Activated naive CD4-positive, alpha-beta T cell (primary cell): ENCODE results near the gene DHRS2.

ENCODE experiments used
- DNase-seq, 4 experiments: peaks; one replicate each; lab custom pipeline; 2025; lab: John Stamatoyannopoulos, UW

The DHRS2 gene

GRCh38 chr14:23612802-23613201 is 23.4 kb upstream of the DHRS2 start:
- DNase-seq, result no peak

GRCh38 chr14:23613242-23614070 is 22.7 kb upstream of the DHRS2 start:
- no peak for DNase-seq

DNA sequence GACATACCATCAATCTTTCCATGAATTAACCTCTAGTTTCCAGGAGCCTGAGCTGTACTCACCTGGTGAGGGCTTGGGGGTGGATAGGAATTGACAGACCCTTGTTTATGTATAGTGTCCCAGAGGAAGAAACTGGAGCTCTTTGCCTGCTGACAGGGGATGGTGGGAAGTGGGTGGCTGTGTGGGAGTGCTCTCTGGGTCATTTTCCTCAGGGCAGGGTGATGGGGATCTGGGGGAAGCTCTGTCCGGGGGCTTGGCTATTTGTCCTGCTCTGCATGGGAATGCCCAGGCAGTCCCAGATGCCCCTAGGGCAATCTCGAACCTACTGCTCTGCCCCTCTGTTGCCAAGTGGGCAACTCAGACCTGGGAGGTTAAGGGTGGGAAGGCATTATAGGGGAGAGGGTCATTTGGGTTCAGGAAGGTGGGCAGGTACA is 21.8 kb upstream of the DHRS2 start:
- no peak for DNase-seq

GRCh38 chr14:23615856-23616255 is 20.3 kb upstream of the DHRS2 start:
- no peak for DNase-seq

- DNase-seq, result no peak
These were observed 18.6 kb upstream of the DHRS2 start for GRCh38 chr14:23617539-23617938.

DNA sequence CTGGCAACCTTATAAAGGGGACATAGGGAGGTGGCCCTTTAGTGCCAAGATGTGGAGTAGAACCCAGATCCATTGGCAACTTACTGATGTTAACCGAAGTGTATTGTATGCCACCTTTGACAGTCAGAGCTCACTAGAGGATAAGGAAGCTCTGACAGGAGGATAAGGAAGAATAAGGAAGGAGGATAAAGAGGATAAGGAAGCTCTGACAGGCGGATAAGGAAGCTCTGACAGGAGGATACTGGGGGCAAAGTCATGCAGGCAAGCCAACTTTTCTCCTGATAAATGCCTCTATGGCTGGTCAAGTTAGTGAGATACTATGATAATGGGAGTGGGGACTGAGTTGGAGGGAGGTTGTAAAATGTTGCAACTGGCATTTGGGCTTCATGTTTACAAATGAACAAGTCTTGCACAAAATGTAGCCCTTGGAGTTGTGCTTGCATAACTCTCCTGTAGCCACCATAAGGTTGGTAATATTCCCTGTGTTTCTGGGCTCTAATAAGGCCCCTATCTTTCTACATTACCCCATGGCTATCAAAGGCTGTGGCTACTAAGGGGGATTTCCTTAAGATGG is 17.7 kb upstream of the DHRS2 start:
- no peak for DNase-seq

DNA sequence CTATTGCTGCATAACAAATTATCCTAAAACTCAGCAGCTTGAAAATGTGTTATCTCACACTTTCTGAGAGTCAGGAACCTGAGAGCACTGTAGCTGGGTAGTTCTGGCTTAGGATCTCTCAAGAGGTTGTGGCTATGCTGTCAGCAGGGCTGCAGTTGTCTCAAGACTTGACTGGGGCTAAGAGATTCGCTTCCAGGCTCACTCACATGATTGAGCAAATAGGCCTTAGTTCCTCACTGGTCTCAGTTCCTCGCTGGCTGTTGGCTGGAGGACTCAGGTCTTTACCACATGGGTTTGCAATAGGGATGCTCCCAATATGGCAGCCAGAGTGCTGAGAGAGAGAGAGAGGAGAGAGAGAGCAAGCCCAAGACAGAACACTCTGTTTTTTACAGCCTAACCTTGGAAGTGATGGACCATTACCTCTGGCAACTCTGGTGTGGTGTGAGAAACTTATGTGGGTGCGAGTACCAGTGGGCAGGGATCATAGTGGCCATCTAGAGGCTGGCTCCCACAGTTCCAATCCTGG is 15.9 kb upstream of the DHRS2 start:
- no peak for DNase-seq

DNA sequence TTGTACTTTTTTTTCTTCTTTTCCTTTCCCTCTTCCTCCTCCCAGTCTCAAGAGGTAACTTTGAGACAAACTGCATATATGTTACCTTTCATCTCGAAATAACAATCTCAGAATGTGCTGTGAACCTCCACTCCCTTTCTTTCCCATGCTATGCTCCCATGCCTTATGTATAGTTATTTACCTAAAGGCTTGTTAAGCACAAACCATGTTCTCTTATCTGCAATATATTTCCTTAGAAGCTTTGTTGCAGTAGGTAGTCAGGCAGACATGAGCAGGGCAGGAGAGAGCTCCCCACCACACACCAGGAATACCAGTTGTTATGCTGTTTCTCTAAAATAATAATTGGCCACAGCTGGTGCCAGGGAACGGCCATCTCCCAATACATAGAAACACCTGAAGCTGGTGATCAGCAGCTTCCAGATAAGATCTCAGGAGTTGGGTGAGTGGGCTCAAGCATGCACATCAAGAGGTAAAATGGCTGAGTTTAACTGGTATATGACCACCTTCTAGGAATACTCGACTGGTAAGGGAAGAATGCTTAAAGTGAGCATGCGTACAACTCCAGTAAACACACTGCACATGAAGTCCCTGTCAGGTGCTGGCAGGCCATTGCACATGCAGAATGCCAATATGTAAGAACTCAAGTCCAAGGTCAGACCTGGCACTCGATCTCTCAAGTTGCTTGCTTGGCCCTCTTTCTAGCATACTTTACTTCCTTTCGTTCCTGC is 14.8 kb upstream of the DHRS2 start:
- no peak for DNase-seq

DNA sequence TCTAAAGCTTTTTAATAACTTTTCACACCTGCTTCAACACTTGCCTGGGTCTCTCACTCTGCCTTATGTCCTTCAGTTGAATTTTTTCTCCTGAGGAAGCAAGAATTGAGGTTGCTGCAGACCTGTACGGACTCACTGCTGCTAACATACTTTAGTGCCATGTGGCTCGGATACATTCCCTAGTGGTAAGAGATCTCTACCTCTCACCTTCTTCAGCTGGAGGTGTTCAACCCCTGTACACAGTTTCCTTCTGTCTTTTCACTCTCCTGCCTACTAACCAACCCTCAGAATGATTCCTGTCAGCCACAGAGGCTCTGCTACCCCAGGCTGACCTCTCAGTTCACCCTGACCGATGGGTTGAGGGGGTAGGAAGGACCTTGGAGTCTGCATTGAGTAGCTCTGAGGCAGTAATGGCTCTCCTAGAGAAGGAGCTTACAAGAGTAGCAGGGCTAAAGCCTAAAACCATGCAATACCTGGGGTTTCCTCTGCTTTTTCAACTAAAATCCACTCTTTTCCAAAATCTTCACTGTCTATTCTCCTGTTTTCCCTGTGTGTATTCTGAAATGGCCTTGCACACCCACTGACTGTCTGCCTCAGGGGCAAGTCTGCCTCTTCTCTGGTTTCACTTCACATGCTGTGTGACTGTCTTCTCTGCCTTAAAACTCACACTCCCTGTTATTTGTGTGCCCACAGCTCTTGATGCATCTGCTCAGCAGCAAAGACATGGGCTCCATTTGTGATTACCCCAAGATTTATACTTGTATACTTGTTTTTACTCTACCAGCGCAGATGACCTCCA is 14.0 kb upstream of the DHRS2 start:
- DNase-seq, result no peak

- no peak for DNase-seq
These were observed 13.2 kb upstream of the DHRS2 start for GRCh38 chr14:23622990-23623389.

- DNase-seq, result no peak
These were observed 12.2 kb upstream of the DHRS2 start for GRCh38 chr14:23623962-23624361.

DNA sequence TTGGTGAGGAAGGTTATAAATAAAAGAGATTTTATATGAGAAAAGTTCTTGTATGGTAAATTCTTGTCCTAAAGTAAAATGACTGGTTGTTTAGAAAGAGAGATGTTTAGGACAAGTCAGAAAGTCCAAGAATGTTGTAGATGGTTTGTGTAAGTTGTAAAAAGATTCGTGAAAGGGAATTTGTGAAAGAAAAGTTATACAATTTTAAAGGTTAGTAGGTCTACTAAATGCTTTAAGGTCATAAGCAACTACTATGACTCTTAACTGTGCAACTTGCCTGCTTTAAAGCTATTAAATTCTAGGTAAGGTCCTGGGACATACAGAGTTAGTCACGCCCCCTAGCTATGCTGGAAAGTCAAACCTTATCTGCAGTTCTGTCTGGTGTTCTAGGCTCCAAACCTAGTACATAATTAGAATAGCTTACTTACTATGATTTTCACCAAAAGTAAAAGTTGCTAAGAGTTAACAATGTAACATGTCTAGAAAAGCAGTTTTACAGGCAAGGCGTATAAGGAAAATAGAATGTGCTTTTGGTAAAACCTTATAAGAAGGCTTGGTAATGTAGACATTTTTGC is 11.2 kb upstream of the DHRS2 start:
- no peak for DNase-seq

- DNase-seq, result no peak
These were observed 9.2 kb upstream of the DHRS2 start for GRCh38 chr14:23626946-23627345.

DNA sequence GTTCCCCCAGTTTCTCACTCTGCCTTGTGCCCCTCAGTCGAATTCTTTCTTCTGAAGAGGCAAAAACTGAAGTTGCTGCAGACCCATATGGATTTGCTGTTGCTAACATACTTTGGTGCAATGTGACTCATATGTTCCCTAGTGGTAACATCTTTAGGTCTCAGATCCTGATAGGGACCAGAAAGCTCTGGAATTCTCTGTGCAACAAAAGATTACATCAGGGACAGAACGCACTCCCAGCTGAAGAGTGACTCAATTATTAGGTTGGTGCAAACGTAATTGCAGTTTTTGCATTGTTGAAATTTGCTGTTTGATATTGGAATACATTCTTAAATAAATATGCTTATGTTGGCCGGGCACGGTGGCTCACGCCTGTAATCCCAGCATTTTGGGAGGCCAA is 8.2 kb upstream of the DHRS2 start:
- no peak for DNase-seq

- DNase-seq, result no peak
These were observed 7.0 kb upstream of the DHRS2 start for GRCh38 chr14:23629204-23629603.

GRCh38 chr14:23629832-23630396 is 6.2 kb upstream of the DHRS2 start:
- DNase-seq, result no peak

- no peak for DNase-seq
These were observed 5.5 kb upstream of the DHRS2 start for GRCh38 chr14:23630687-23631086.

DNA sequence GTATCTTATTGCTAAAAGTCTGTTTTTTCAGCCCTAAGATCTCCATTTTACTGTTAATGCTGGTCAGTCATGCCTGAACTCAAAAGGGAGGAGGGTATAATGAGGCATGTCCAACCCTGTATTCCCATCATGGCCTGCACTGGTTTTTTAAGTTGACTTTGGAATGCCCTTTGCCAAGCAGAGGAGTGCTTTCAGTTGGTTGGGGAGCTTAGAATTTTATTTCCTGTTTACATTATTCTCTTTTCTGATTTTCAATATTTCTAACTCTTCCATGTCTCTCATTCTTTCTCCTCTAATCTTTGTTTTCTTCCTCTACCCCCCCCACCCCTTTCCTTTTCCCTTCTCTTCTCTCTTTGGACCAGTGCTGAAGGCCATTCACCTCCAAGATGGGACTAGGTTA is 4.9 kb upstream of the DHRS2 start:
- no peak for DNase-seq

GRCh38 chr14:23631702-23632460 is 4.3 kb upstream of the DHRS2 start:
- peak; percentile 20 to 63 (median 56) for DNase-seq

DNA sequence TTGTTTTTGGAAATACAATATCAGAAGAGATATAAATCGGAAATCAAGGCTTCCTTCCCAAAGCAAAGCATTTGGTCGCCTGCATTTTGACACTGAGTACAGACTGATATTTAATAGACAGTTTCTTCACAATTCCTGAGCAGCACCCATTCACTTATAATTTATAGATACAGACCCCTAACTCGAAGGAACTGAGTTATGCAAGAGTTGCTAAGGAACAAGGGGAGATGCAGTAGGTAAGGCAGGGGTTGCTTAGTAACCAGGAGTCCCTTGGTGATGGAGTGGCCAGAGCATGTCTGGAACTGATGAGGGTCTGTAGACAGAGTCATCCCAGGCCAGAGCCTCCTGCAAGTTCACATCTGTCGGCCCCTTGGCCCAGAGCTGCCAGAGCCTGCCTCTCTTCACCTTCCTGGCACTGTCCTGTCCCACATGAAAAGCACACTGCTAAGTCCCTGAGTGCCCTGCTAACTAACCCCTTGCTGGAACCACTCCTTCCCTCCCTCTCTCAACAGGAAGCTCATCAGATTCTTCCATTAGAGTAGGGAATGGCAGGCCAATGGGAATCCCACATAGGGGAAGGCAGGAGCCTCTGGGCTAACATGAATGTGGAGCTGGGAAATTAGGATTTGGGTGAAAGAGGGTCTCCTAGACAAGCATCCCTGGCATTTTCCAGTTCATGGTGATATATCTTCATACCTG is 3.6 kb upstream of the DHRS2 start:
- DNase-seq, result no peak
